Breast epithelium (tissue), 3 donors: Measurements from ENCODE around the gene TENT4A.

Experiments used
- CTCF ChIP-seq, 3 donors: fragments of 450-650 bp; IDR thresholded peaks; one replicate each; pipeline ENCODE4 v1.5.1; 2016 to 2017; ENCODE audit warnings: antibody characterized with exemption in 3 of 3, mild to moderate bottlenecking in 3 of 3, moderate library complexity in 3 of 3
- POLR2A ChIP-seq: fragments of 450-650 bp; IDR thresholded peaks from one replicate; pipeline ENCODE4 v1.6.1; 2016; ENCODE audit warnings: antibody characterized with exemption, mild to moderate bottlenecking, moderate library complexity
- POLR2AphosphoS5 ChIP-seq, 3 donors: sonication (generic); formaldehyde crosslinking; IDR thresholded peaks; one replicate each; pipeline ENCODE4 v1.6.1; 2017; ENCODE audit warnings: antibody characterized with exemption in 3 of 3

GRCh38 chr5:6752782-6753181 is 39.5 kb downstream of the TENT4A start:
- TF ChIP-seq CTCF (IDR thresholded peaks at IDR 0.05), result no peak
- TF ChIP-seq POLR2A, result no peak
- TF ChIP-seq POLR2AphosphoS5 (IDR thresholded peaks at IDR 0.05), result no peak
